ENCODE data around the gene CRLF2.

CRLF2 gene

DNA sequence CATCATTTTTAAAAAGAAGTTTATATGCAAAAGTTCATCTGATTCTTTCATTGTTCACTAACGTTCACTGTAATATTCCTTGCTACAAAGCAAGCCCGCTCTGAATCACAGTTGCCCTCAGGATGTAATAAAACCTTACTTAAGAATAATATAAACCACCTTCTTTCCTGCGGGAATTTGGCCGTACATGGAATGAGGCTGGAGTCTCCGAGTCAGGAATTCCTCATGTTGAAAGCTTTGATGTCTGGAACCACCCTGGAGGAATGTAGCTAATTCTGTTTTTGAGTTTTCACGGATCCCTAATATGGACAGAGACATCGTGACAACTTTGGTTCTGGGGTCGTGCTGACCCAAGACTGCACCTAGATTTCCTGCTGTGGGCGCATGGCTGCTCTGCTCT, 58.5 kb downstream of the CRLF2 start:
- Histone ChIP-seq H3K4me3 (ENCODE audit: low read depth in 1 of 2, low read length in 1 of 2) (no peak overlapping the region), H3K4me1 (ENCODE audit: control insufficient read depth in 1 of 2, insufficient read depth in 1 of 2, low read depth in 1 of 2, low read length in 1 of 2) (no peaks in the 10 kb centered on the region), H3K36me3 (no peaks in the 10 kb centered on the region), H3K27ac (no peak overlapping the region), H3K27me3 (no peaks in the 10 kb centered on the region), H3K9me3 (no peaks in the 10 kb centered on the region)
- TF ChIP-seq, protein P1, sequence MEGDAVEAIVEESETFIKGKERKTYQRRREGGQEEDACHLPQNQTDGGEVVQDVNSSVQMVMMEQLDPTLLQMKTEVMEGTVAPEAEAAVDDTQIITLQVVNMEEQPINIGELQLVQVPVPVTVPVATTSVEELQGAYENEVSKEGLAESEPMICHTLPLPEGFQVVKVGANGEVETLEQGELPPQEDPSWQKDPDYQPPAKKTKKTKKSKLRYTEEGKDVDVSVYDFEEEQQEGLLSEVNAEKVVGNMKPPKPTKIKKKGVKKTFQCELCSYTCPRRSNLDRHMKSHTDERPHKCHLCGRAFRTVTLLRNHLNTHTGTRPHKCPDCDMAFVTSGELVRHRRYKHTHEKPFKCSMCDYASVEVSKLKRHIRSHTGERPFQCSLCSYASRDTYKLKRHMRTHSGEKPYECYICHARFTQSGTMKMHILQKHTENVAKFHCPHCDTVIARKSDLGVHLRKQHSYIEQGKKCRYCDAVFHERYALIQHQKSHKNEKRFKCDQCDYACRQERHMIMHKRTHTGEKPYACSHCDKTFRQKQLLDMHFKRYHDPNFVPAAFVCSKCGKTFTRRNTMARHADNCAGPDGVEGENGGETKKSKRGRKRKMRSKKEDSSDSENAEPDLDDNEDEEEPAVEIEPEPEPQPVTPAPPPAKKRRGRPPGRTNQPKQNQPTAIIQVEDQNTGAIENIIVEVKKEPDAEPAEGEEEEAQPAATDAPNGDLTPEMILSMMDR (IDR thresholded peaks at IDR 0.05) = no peak

DNA sequence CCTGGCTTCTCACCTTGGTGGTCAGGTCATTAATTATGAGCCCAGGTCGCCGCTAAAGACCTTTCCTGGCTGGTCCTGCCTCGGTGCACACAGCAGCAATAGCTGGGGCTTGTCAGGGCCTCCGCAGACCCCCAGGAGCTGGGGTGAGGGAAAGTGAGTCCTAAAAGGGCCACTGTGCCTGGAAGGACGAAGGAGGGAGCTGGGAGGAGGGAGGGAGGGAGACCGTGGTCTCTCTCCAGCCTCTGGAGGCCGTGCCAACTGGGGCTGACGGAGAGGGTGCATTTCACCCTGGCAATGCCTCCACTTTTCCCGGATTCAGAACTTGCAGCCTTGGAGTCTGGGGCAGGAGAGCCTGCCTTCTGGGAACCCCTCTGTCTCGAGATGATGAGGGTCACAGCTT, 60.4 kb downstream of the CRLF2 start:
- no peaks in the 10 kb centered on the region for H3K9me3 ChIP-seq
- TF ChIP-seq, protein P1 (IDR thresholded peaks at IDR 0.05) = no peak
- no peaks in the 10 kb centered on the region for H3K27me3 ChIP-seq
- no peak overlapping the region for H3K4me3 ChIP-seq (ENCODE audit: low read depth in 1 of 2, low read length in 1 of 2)
- H3K36me3 ChIP-seq = no peaks in the 10 kb centered on the region
- H3K27ac ChIP-seq = no peak overlapping the region
- no peaks in the 10 kb centered on the region for H3K4me1 ChIP-seq (ENCODE audit: control insufficient read depth in 1 of 2, insufficient read depth in 1 of 2, low read depth in 1 of 2, low read length in 1 of 2)

DNA sequence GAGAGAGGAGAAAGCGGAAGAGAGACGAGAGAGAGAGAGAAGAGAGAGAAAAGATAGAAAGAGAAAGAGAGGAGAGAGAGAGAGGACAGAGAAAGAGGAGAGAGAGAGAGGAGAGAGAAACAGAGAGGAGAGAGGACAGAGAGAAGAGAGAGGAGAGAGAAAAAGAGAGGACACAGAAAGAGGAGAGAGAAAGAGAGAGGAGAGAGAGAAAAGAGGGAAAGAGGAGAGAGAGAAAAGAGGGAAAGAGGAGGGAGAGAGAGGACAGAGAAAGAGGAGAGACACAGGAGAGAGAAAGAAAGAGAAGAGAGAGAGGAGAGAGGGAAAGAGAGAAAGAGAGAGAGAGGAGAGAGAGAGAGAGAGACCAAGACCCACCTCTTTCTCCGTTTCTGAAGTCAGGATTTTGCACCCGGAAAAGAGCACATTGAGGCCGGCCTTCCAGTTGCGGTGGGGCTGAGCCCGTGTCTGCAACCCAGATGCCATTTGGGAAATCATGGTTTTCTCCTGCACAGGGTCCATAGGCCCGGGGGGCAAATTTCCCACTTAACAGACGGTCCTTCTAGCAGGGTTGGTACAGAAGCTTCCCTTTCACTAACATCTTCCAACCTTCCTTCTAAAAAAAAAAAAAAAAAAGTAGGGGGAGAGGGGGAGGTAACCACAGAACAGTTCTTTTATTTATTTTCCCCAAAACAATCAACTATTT, 60.9 kb downstream of the CRLF2 start:
- no peaks in the 10 kb centered on the region for H3K9me3 ChIP-seq
- TF ChIP-seq, protein P1 (IDR thresholded peaks at IDR 0.05) = no peak
- H3K36me3 ChIP-seq = no peaks in the 10 kb centered on the region
- H3K4me3 ChIP-seq (ENCODE audit: low read depth in 1 of 2, low read length in 1 of 2) = no peak overlapping the region
- H3K27me3 ChIP-seq = no peaks in the 10 kb centered on the region
- H3K27ac ChIP-seq = no peak overlapping the region
- no peaks in the 10 kb centered on the region for H3K4me1 ChIP-seq (ENCODE audit: control insufficient read depth in 1 of 2, insufficient read depth in 1 of 2, low read depth in 1 of 2, low read length in 1 of 2)

DNA sequence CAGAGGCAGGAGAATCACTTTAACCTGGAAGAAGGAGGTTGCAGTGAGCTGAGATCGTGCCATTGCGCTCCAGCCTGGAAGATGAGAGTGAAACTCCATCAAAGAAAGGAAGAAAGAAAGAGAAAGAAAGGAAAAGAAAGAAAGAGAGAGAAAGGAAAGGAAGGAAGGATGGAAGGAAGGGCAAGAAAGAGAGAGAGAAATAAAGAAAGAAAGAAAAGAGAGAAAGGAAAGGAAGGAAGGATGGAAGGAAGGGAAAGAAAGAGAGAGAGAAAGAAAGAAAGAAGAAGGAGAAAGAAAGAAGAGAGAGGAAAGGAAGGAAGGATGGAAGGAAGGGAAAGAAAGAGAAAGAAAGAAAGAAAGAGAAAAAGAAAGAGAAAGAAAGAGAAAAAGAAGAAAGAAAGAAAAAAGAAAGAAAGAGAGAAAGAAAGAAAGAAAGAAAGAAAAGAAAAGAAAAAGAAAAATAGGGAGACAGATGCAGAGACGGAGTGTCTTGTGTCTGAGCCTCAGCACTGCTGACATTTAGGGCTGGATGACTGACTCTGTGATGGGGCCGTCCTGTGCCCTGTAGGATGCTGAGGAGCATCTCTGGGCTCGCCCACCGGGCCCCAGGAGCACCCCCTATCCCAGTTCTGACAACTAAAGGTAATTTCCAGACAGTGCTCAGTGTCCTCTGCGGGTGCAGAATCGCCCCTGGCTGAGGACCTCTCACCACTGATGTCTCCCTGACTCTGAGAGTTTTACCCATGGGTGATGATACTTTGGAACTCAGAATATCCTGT, 61.7 kb downstream of the CRLF2 start:
- TF ChIP-seq, protein P1 (IDR thresholded peaks at IDR 0.05) = no peak
- H3K27me3 ChIP-seq = no peaks in the 10 kb centered on the region

DNA sequence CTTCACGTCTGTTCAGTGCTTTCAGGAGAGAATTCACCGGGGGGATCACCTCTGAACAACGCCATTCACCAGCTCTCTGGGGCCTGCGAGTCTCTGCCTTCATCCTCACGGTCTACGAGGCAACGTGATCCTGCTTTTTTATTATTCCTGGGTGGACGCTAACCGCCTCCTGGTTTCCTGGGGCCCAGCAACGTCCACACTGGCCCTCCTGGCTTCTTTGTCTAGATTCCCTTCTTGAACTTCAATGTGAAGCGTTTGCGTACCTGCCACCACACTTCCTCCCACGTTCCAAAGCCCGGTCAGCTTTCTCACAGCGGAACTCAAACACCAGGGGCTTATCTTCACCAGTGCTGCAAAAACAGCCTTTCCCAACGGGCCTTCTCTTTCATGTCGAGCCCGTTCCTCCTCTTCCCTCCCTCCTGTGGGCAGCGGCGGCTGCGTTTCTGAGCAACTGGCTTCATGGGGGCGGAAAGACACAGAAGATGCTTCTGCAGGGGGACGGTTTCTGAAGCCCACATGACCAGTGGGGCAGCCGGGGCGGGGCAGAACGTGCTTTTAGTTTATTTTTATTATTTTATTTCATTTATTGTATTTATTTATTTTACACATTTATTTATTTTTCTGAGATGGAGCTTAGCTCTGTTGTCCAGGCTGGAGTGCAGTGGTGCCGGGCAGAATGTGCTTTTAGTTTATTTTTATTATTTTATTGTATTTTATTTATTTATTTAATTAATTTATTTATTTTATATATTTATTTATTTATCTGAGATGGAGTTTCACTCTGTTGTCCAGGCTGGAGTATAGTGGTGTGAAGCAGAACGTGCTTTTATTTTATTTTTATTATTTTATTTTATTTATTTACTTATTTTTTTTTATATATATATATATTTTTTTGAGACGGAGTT, 64.6 kb downstream of the CRLF2 start:
- TF ChIP-seq, protein P1 (IDR thresholded peaks at IDR 0.05) = no peak
- Histone ChIP-seq H3K4me3 (ENCODE audit: low read depth in 1 of 2, low read length in 1 of 2) (no peak overlapping the region), H3K36me3 (no peaks in the 10 kb centered on the region), H3K9me3 (no peaks in the 10 kb centered on the region), H3K27me3 (no peaks in the 10 kb centered on the region), H3K4me1 (ENCODE audit: control insufficient read depth in 1 of 2, insufficient read depth in 1 of 2, low read depth in 1 of 2, low read length in 1 of 2) (no peaks in the 10 kb centered on the region), H3K27ac (no peak overlapping the region)

More for the DNA sequence above, 61.7 kb downstream of the CRLF2 start:
- H3K36me3 ChIP-seq = no peaks in the 10 kb centered on the region
- no peak overlapping the region for H3K4me3 ChIP-seq (ENCODE audit: low read depth in 1 of 2, low read length in 1 of 2)
- H3K27ac ChIP-seq = no peak overlapping the region
- H3K9me3 ChIP-seq = no peaks in the 10 kb centered on the region
- H3K4me1 ChIP-seq (ENCODE audit: control insufficient read depth in 1 of 2, insufficient read depth in 1 of 2, low read depth in 1 of 2, low read length in 1 of 2) = no peaks in the 10 kb centered on the region

All from neutrophil (primary cell).